OCI-LY7 (cell line): ENCODE data around the gene SLCO2A1. TPM values are rescaled to one million over a fixed set of nuclear protein-coding genes. Genes with fewer than 3 reads are reported as not detected.
A peak's percentile ranks its signal among the peaks of the same experiment; 100 is the strongest.

Source experiments
- BruUV-seq: library from RNA; stranded (reverse); fragments of 400-500 nt; replicated peaks from 2 replicates; lab custom pipeline; 2021; lab: Mats Ljungman, UMichigan
- CTCF ChIA-PET: fragments of 300-600 bp; sonication (Branson Sonifier 250); formaldehyde crosslinking; loops from one replicate; lab custom pipeline; 2022; ENCODE audit warnings: antibody characterized with exemption; ENCODE audit not compliant: unreplicated experiment; lab: Charles Lee
- POLR2A ChIA-PET: fragments of 300-600 bp; sonication (Branson Sonifier 250); formaldehyde crosslinking; loops from one replicate; lab custom pipeline; 2022; ENCODE audit warnings: antibody characterized with exemption; lab: Charles Lee
- DNase-seq: peaks from one replicate; pipeline ENCODE4 v3.0.0-alpha.2; 2015; ENCODE audit warnings: low spot score
- H2AFZ ChIP-seq: fragments of 200-600 bp; sonication (generic), shearing (Covaris generic); 2 replicates; pipeline ENCODE4 v1.6.1; 2014; ENCODE audit warnings: mild to moderate bottlenecking, antibody characterized with exemption, low read length, moderate library complexity
- H3K27ac ChIP-seq: fragments of 200-600 bp; sonication (generic); 2 replicates; pipeline ENCODE4 v1.5.1; 2014; ENCODE audit warnings: mixed run types, low read depth, mild to moderate bottlenecking, moderate library complexity, low read length, inconsistent platforms; ENCODE audit not compliant: poor library complexity, severe bottlenecking
- H3K36me3 ChIP-seq: fragments of 200-600 bp; sonication (generic); 2 replicates; pipeline ENCODE4 v1.6.1; 2014; ENCODE audit warnings: mild to moderate bottlenecking, antibody characterized with exemption, low read length, moderate library complexity, mixed read lengths; ENCODE audit not compliant: insufficient read depth
- H3K4me1 ChIP-seq: fragments of 200-600 bp; sonication (generic); 2 replicates; pipeline ENCODE4 v1.5.1; 2014; ENCODE audit warnings: mild to moderate bottlenecking, low read length; ENCODE audit not compliant: insufficient read depth, poor library complexity, severe bottlenecking
- H3K4me2 ChIP-seq: fragments of 200-600 bp; sonication (generic); 2 replicates; pipeline ENCODE4 v1.6.1; 2014; ENCODE audit warnings: mild to moderate bottlenecking, low read length
- H3K4me3 ChIP-seq: fragments of 200-600 bp; sonication (generic); 2 replicates; pipeline ENCODE4 v1.5.1; 2014; ENCODE audit warnings: mild to moderate bottlenecking, low read depth, low read length; ENCODE audit not compliant: poor library complexity, severe bottlenecking
- H3K79me2 ChIP-seq: fragments of 200-600 bp; sonication (generic); 2 replicates; pipeline ENCODE4 v1.6.1; 2016; ENCODE audit warnings: low read depth, mild to moderate bottlenecking, low read length, moderate library complexity, mixed read lengths; ENCODE audit not compliant: insufficient read depth
- H3K9me2 ChIP-seq: fragments of 200-600 bp; sonication (generic); 2 replicates; pipeline ENCODE4 v1.6.1; 2016; ENCODE audit warnings: mild to moderate bottlenecking, low read length, mixed read lengths; ENCODE audit not compliant: insufficient read depth
- H3K9me3 ChIP-seq: fragments of 200-600 bp; sonication (generic); 2 replicates; pipeline ENCODE4 v1.6.1; 2014; ENCODE audit warnings: mild to moderate bottlenecking, mixed run types, low read length, mixed read lengths
- H4K20me1 ChIP-seq: fragments of 200-600 bp; sonication (generic); 2 replicates; pipeline ENCODE4 v1.6.1; 2014; ENCODE audit warnings: mild to moderate bottlenecking, antibody characterized with exemption, low read length, moderate library complexity, mixed read lengths; ENCODE audit not compliant: insufficient read depth
- CTCF ChIP-seq: fragments of 200-600 bp; sonication (generic); conservative IDR thresholded peaks from 2 replicates; pipeline ENCODE4 v1.5.1; 2014; ENCODE audit warnings: mild to moderate bottlenecking, antibody characterized with exemption, low read length, moderate library complexity, mixed read lengths
- EZH2phosphoT487 ChIP-seq: fragments of 200-600 bp; sonication (generic); IDR thresholded peaks from 2 replicates; pipeline ENCODE4 v1.6.1; 2018; ENCODE audit warnings: low read depth, borderline replicate concordance, mild to moderate bottlenecking, mixed run types, antibody characterized with exemption, low read length, moderate library complexity, mixed read lengths
- intact Hi-C: fragments of 100-400 bp; cut with micrococcal nuclease; formaldehyde crosslinking; loops from one replicate; pipeline ENCODE4 v1.10.0; 2022; ENCODE audit not compliant: unreplicated experiment
- total RNA-seq, 2 experiments: library from RNA; depleted of rRNA in 1 of 2; stranded (reverse); fragments of >200 nt in 1 of 2; shearing (Covaris generic) in 1 of 2; gene quantifications; 2 replicates each; pipeline ENCODE4 v1.2.3, GENCODE V29; 2014 to 2022

SLCO2A1 gene
- total RNA-seq, 2 experiments from 2014 or later = not detected

- H3K4me3 ChIP-seq = no peak overlapping the region
- no peaks in the 10 kb centered on the region for H3K4me1 ChIP-seq
- H3K9me3 ChIP-seq = no peaks in the 10 kb centered on the region
- ChIA-PET POLR2A (no interaction called here), CTCF (no interaction called here)
- no peaks in the 10 kb centered on the region for H3K9me2 ChIP-seq
- DNase-seq = no peak
- no peak overlapping the region for H2AFZ ChIP-seq
- BruUV-seq = no TSS peak
- no peaks in the 10 kb centered on the region for H3K36me3 ChIP-seq
- intact Hi-C loops = loop anchor here (10.0 kb wide), 2 partner anchors 264 to 1194 kb away; partner anchors contain the start of gene TOPBP1
- H3K27ac ChIP-seq = no peak overlapping the region
- H3K79me2 ChIP-seq = no peaks in the 10 kb centered on the region
- no peaks in the 10 kb centered on the region for H4K20me1 ChIP-seq
- TF ChIP-seq EZH2phosphoT487 (no peak), CTCF (no peak)
- no peak overlapping the region for H3K4me2 ChIP-seq
Measured at GRCh38 chr3:133928903-133929607, 100.7 kb downstream of the SLCO2A1 start.

- intact Hi-C loops = loop anchor here (10.0 kb wide), 2 partner anchors 264 to 1194 kb away; partner anchors contain the start of gene TOPBP1
- Histone ChIP-seq H3K4me1 (no peaks in the 10 kb centered on the region), H4K20me1 (no peaks in the 10 kb centered on the region), H3K4me3 (no peak overlapping the region), H3K36me3 (no peaks in the 10 kb centered on the region), H3K9me3 (no peaks in the 10 kb centered on the region), H2AFZ (no peak overlapping the region), H3K79me2 (no peaks in the 10 kb centered on the region), H3K4me2 (peak overlapping the region; percentile 35; the same call in 1 of the 2 replicates), H3K27ac (no peak overlapping the region), H3K9me2 (no peaks in the 10 kb centered on the region)
- BruUV-seq = no TSS peak
- ChIA-PET POLR2A (no interaction called here), CTCF (no interaction called here)
- no peak for DNase-seq
- TF ChIP-seq CTCF (no peak), EZH2phosphoT487 (no peak)
Measured at GRCh38 chr3:133928136-133928893, 101.4 kb downstream of the SLCO2A1 start.
